Keratinocyte (primary cell): ENCODE measurements around the gene ATG4A. TPM values are rescaled to one million over a fixed set of nuclear protein-coding genes. Genes with fewer than 3 reads are reported as not detected.

Source experiments
- DNase-seq: peaks from one replicate; pipeline ENCODE4 v3.0.0-alpha.2; 2011; ENCODE audit warnings: low read depth, missing footprints, low spot score
- FAIRE-seq: peaks from 2 replicates; lab custom pipeline; 2011; peaks lifted over from hg19 to GRCh38; lab: Jason Lieb, UNC
- H2AFZ ChIP-seq: 2 replicates; pipeline ENCODE4 v1.6.0; 2012; ENCODE audit warnings: low read length, control low read depth, inconsistent platforms; ENCODE audit not compliant: control insufficient read depth
- H3K27ac ChIP-seq: 2 replicates; pipeline ENCODE4 v1.5.1; 2011; ENCODE audit warnings: low read length; ENCODE audit not compliant: control insufficient read depth, insufficient read depth
- H3K27me3 ChIP-seq: 3 replicates; pipeline ENCODE4 v1.6.0; 2011; ENCODE audit warnings: low read length; ENCODE audit not compliant: control insufficient read depth, insufficient read depth; ENCODE audit errors: extremely low read depth
- H3K36me3 ChIP-seq, 2 experiments: 2 replicates in 1 of 2; 3 replicates in 1 of 2; pipeline ENCODE4 v1.5.1; 2011; ENCODE audit warnings: low read length in 2 of 2, mild to moderate bottlenecking in 1 of 2; ENCODE audit not compliant: control insufficient read depth in 2 of 2, insufficient read depth in 2 of 2; ENCODE audit errors: extremely low read depth in 1 of 2
- H3K4me1 ChIP-seq: 3 replicates; pipeline ENCODE4 v1.5.1; 2011; ENCODE audit warnings: low read length; ENCODE audit not compliant: control insufficient read depth, insufficient read depth; ENCODE audit errors: extremely low read depth
- H3K4me2 ChIP-seq: 3 replicates; pipeline ENCODE4 v1.6.0; 2011; ENCODE audit warnings: low read depth, low read length; ENCODE audit not compliant: control insufficient read depth, insufficient read depth; ENCODE audit errors: extremely low read depth
- H3K4me3 ChIP-seq, 3 experiments: fragments of 200-600 bp in 1 of 3; sonication (generic) in 1 of 3; 2 replicates in 2 of 3; 3 replicates in 1 of 3; pipeline ENCODE4 v1.5.1; 2011 to 2016; ENCODE audit warnings: low read length in 3 of 3, mild to moderate bottlenecking in 3 of 3, control low read depth in 2 of 3, inconsistent platforms in 1 of 3, low read depth in 1 of 3, mixed read lengths in 1 of 3, mixed run types in 1 of 3, moderate library complexity in 1 of 3; ENCODE audit not compliant: control insufficient read depth in 2 of 3, insufficient read depth in 2 of 3; ENCODE audit errors: extremely low read depth in 1 of 3
- H3K79me2 ChIP-seq: 2 replicates; pipeline ENCODE4 v1.6.0; 2012; ENCODE audit warnings: low read length; ENCODE audit not compliant: control insufficient read depth, insufficient read depth
- H3K9ac ChIP-seq: 3 replicates; pipeline ENCODE4 v1.6.0; 2011; ENCODE audit warnings: low read length; ENCODE audit not compliant: control insufficient read depth, insufficient read depth; ENCODE audit errors: extremely low read depth
- H3K9me1 ChIP-seq: 3 replicates; pipeline ENCODE4 v1.6.0; 2011; ENCODE audit warnings: low read length; ENCODE audit not compliant: control insufficient read depth, insufficient read depth; ENCODE audit errors: extremely low read depth
- H3K9me3 ChIP-seq: 2 replicates; pipeline ENCODE4 v1.5.1; 2012; ENCODE audit warnings: low read depth, low read length; ENCODE audit not compliant: control insufficient read depth
- H4K20me1 ChIP-seq: 3 replicates; pipeline ENCODE4 v1.6.0; 2011; ENCODE audit warnings: low read length; ENCODE audit not compliant: control insufficient read depth, insufficient read depth; ENCODE audit errors: extremely low read depth
- EZH2 ChIP-seq: IDR thresholded peaks from one replicate; pipeline ENCODE4 v1.6.1; 2012; ENCODE audit warnings: inconsistent platforms, mild to moderate bottlenecking, low read length, moderate library complexity
- dilution Hi-C: fragments of 300-500 bp; cut with MboI; formaldehyde crosslinking; loops from one replicate; pipeline ENCODE4 v1.7.0; 2020; ENCODE audit warnings: low sequenced_read_pairs; ENCODE audit not compliant: extremely low pct_ligation_motif_present
- polyA plus RNA-seq, 5 experiments: library from polyadenylated mRNA; depleted of rRNA in 3 of 5; stranded (reverse) in 3 of 5; stranded (forward) in 1 of 5; unstranded in 1 of 5; fragments of >200 nt; gene quantifications; 1 replicate in 1 of 5; 2 replicates in 3 of 5; 3 replicates in 1 of 5; pipeline versions ENCODE4 v1.2.1 to v1.2.3, GENCODE V29; 2011 to 2012; ENCODE audit warnings: missing spikeins in 2 of 5, low read depth in 1 of 5, low replicate concordance in 1 of 5
- TF ChIP-seq, protein P1 (sequence below), 3 experiments: IDR thresholded peaks in 1 of 3; conservative IDR thresholded peaks in 1 of 3; optimal IDR thresholded peaks in 1 of 3; 2 replicates in 2 of 3; 3 replicates in 1 of 3; pipeline versions ENCODE3 to v1.5.1; 2011; ENCODE audit warnings: low read length in 3 of 3, mild to moderate bottlenecking in 3 of 3, moderate library complexity in 2 of 3, control low read depth in 1 of 3, inconsistent platforms in 1 of 3; ENCODE audit not compliant: insufficient read depth in 2 of 3; ENCODE audit errors: extremely low read depth in 1 of 3

Gene ATG4A
- polyA plus RNA-seq, 1 donor (not counting 4 experiments of a cell fraction or from before 2014, with no cell fraction given): 19.3 TPM

DNA sequence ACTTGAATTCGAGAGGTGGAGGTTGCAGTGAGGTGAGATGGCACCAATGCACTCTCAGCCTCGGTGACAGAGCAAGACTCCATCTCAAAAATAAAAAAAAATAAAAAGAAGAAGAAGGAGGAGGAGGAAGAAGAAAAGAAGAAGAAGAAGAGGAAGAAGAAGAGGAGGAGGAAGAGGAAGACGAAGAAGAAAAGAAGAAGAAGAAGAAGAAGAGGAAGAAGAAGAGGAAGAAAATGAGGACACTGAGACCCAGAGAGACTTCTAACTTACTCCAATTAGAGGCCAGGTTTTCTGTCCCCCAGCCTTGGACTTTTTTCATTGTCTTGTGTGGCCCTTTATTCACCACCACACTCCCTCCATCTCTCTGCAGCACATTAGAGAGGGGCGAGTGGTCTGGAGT lies 70.7 kb downstream of the ATG4A start:
- H3K27me3 ChIP-seq: peaks cover 13% of the 10 kb centered on the region
- no peak overlapping the region for H3K4me3 ChIP-seq
- no peak for TF ChIP-seq EZH2
- TF ChIP-seq, protein P1, sequence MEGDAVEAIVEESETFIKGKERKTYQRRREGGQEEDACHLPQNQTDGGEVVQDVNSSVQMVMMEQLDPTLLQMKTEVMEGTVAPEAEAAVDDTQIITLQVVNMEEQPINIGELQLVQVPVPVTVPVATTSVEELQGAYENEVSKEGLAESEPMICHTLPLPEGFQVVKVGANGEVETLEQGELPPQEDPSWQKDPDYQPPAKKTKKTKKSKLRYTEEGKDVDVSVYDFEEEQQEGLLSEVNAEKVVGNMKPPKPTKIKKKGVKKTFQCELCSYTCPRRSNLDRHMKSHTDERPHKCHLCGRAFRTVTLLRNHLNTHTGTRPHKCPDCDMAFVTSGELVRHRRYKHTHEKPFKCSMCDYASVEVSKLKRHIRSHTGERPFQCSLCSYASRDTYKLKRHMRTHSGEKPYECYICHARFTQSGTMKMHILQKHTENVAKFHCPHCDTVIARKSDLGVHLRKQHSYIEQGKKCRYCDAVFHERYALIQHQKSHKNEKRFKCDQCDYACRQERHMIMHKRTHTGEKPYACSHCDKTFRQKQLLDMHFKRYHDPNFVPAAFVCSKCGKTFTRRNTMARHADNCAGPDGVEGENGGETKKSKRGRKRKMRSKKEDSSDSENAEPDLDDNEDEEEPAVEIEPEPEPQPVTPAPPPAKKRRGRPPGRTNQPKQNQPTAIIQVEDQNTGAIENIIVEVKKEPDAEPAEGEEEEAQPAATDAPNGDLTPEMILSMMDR (optimal IDR thresholded peaks at IDR 0.05 in 1 of 3, IDR thresholded peaks at IDR 0.05 in 1 of 3, conservative IDR thresholded peaks at IDR 0.05 in 1 of 3; ENCODE audit: extremely low read depth in 1 of 3, insufficient read depth in 2 of 3, low read length in 3 of 3): no peak
- H3K36me3 ChIP-seq: peaks cover 0 to 1% of the 10 kb centered on the region in 2 experiments
- dilution Hi-C loops: no loop called here
- H4K20me1 ChIP-seq: no peaks in the 10 kb centered on the region
- no peak overlapping the region for H3K9ac ChIP-seq
- FAIRE-seq (no peak), DNase-seq (no peak)
- H3K4me1 ChIP-seq: no peaks in the 10 kb centered on the region
- no peak overlapping the region for H2AFZ ChIP-seq
- H3K4me2 ChIP-seq: no peak overlapping the region
- H3K27ac ChIP-seq: no peak overlapping the region
- no peaks in the 10 kb centered on the region for H3K9me1 ChIP-seq
- no peaks in the 10 kb centered on the region for H3K79me2 ChIP-seq
- H3K9me3 ChIP-seq: no peaks in the 10 kb centered on the region

DNA sequence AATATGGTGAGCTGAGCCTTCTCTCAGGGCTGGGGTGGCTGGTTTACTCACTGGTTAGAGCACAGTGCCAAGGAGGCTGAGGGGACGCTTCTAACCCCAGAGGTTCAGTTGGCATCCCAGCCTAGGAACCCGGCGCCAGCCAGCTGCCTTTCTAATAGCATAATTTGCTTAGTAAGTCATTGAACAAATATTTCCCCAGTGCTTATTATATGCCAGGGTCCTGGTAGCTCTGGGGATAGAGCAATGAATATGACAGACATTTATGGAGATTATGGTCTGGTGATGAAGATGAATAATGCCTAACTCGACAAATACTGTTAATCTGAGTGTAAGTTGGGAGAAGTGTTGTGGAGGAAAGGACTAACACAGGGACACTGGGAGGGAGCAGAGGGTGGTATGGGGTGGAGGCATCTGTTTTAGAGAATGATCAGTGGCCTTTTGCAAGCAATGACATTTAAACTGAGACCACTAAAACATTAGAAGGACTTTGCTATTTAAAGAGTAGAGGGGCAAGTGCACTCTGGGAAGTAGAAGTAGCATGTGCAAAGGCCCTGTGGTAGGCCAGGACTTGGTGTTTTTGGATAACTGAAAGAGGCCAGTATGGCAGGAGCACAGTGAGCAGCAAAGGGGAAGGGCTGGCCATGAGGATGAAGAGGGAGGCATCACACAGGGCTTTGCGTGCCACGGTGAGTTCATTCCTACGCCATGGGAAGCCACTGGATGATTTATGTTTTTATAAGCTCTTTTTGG lies 71.9 kb downstream of the ATG4A start:
- Histone ChIP-seq H3K27me3 (peaks cover 6% of the 10 kb centered on the region), H3K9ac (no peak overlapping the region), H3K9me3 (no peaks in the 10 kb centered on the region), H3K27ac (no peak overlapping the region), H3K79me2 (no peaks in the 10 kb centered on the region), H3K4me3 (no peak overlapping the region), H4K20me1 (no peaks in the 10 kb centered on the region), H3K4me2 (no peak overlapping the region), H2AFZ (no peak overlapping the region), H3K36me3 (peaks cover 0 to 1% of the 10 kb centered on the region in 2 experiments), H3K9me1 (no peaks in the 10 kb centered on the region), H3K4me1 (no peaks in the 10 kb centered on the region)
- no peak for DNase-seq
- dilution Hi-C loops: no loop called here
- TF ChIP-seq, protein P1 (optimal IDR thresholded peaks at IDR 0.05 in 1 of 3, IDR thresholded peaks at IDR 0.05 in 1 of 3, conservative IDR thresholded peaks at IDR 0.05 in 1 of 3; ENCODE audit: extremely low read depth in 1 of 3, insufficient read depth in 2 of 3, low read length in 3 of 3): no peak
- TF ChIP-seq EZH2: no peak
- FAIRE-seq: no peak
